ENCODE measurements around the gene PTPRQ. TPM values are rescaled to one million over a fixed set of nuclear protein-coding genes. Genes with fewer than 3 reads are reported as not detected.

Gene PTPRQ
- total and polyA plus RNA-seq, 2 of the 8 experiments (the other 6 are each of a cell fraction or from before 2014, with no cell fraction given), result not detected

GRCh38 chr12:80710727-80711449 is 266.9 kb downstream of the PTPRQ start (continued):
- TF ChIP-seq SRF (IDR thresholded peaks at IDR 0.05; ENCODE audit: low read depth, low read length), result no peak
- TF ChIP-seq ATF3 (IDR thresholded peaks at IDR 0.05; ENCODE audit: insufficient read depth, low read depth, low read length), result no peak
- TF ChIP-seq ZNF274 (IDR thresholded peaks at IDR 0.05; ENCODE audit: borderline replicate concordance, extremely low read depth, low read length), result no peak

Measured in H1 (cell line).